Stimulated activated naive CD8-positive, alpha-beta T cell treated with anti-CD3 and anti-CD28 coated beads, Interleukin-15, amount 100 ng/mL, for 72 hours (primary cell): ENCODE data around the gene DYNC1LI1.
"Not testable (repeated sequence)": the region's sequence is repeated elsewhere in the genome, so short reads cannot be mapped to it uniquely, and the experiment has no call there.

Source experiments
- ATAC-seq: fragments of 150-1000 bp; cut with Tn5 transposase; 2 replicates; pipeline ENCODE4 v1.10.0; 2021; ENCODE audit warnings: mild to moderate bottlenecking, moderate library complexity
- DNase-seq, 2 donors: peaks; one replicate each; pipeline ENCODE4 v3.0.0; 2021 to 2022
- H3K27ac Mint-ChIP-seq, 2 donors: one replicate each; pipeline ENCODE4 v1.8.0; 2022; ENCODE audit warnings: mild to moderate bottlenecking in 2 of 2, mixed read lengths in 2 of 2, moderate library complexity in 2 of 2
- H3K27me3 Mint-ChIP-seq: one replicate; pipeline ENCODE4 v1.8.0; 2022; ENCODE audit warnings: mixed read lengths
- H3K4me1 Mint-ChIP-seq: one replicate; pipeline ENCODE4 v1.8.0; 2022; ENCODE audit warnings: mild to moderate bottlenecking, mixed read lengths
- H3K4me3 Mint-ChIP-seq, 2 donors: one replicate each; pipeline ENCODE4 v1.8.0; 2022; ENCODE audit warnings: mild to moderate bottlenecking in 2 of 2, mixed read lengths in 2 of 2, moderate library complexity in 1 of 2
- H3K9me3 Mint-ChIP-seq, 2 donors: one replicate each; pipeline ENCODE4 v1.8.0; 2022; ENCODE audit warnings: mixed read lengths in 2 of 2

Gene DYNC1LI1

GRCh38 chr3:32593903-32594525, 23.4 kb upstream of the DYNC1LI1 start:
- Mint-ChIP-seq H3K4me3 (no peak overlapping the region), H3K27me3 (peaks cover 9% of the 10 kb centered on the region), H3K4me1 (no peaks in the 10 kb centered on the region), H3K27ac (no peak overlapping the region), H3K9me3 (no peaks in the 10 kb centered on the region)
- DNase-seq = no peak
- ATAC-seq = no peak

GRCh38 chr3:32592696-32593353, 22.2 kb upstream of the DYNC1LI1 start:
- H3K27me3 Mint-ChIP-seq = peaks cover 4% of the 10 kb centered on the region
- ATAC-seq (no peak), DNase-seq (no peak)
- H3K4me3 Mint-ChIP-seq = no peak overlapping the region
- H3K27ac Mint-ChIP-seq = no peak overlapping the region
- no peaks in the 10 kb centered on the region for H3K4me1 Mint-ChIP-seq
- H3K9me3 Mint-ChIP-seq = no peaks in the 10 kb centered on the region

- Mint-ChIP-seq H3K4me1 (no peaks in the 10 kb centered on the region), H3K27ac (no peak overlapping the region), H3K27me3 (no peaks in the 10 kb centered on the region), H3K9me3 (no peaks in the 10 kb centered on the region), H3K4me3 (no peak overlapping the region)
- no peak for ATAC-seq
- no peak for DNase-seq
Measured at GRCh38 chr3:32592011-32592410, 21.4 kb upstream of the DYNC1LI1 start.

GRCh38 chr3:32591186-32591585, 20.5 kb upstream of the DYNC1LI1 start:
- Mint-ChIP-seq H3K4me3 (no peak overlapping the region), H3K27ac (no peak overlapping the region), H3K27me3 (no peaks in the 10 kb centered on the region), H3K4me1 (no peaks in the 10 kb centered on the region), H3K9me3 (no peaks in the 10 kb centered on the region)
- DNase-seq = no peak
- no peak for ATAC-seq

GRCh38 chr3:32586356-32586755, 15.7 kb upstream of the DYNC1LI1 start:
- H3K27me3 Mint-ChIP-seq = no peaks in the 10 kb centered on the region
- no peaks in the 10 kb centered on the region for H3K4me1 Mint-ChIP-seq
- no peak overlapping the region for H3K4me3 Mint-ChIP-seq
- ATAC-seq (no peak), DNase-seq (no peak)
- H3K27ac Mint-ChIP-seq = no peak overlapping the region
- no peaks in the 10 kb centered on the region for H3K9me3 Mint-ChIP-seq

GRCh38 chr3:32584660-32585059, 14.0 kb upstream of the DYNC1LI1 start:
- no peaks in the 10 kb centered on the region for H3K4me1 Mint-ChIP-seq
- DNase-seq = no peak
- ATAC-seq = no peak
- no peak overlapping the region for H3K4me3 Mint-ChIP-seq
- no peaks in the 10 kb centered on the region for H3K9me3 Mint-ChIP-seq
- H3K27ac Mint-ChIP-seq = no peak overlapping the region
- H3K27me3 Mint-ChIP-seq = no peaks in the 10 kb centered on the region

GRCh38 chr3:32583708-32584107, 13.1 kb upstream of the DYNC1LI1 start:
- no peak overlapping the region for H3K27ac Mint-ChIP-seq
- ATAC-seq = no peak
- no peak for DNase-seq
- H3K4me1 Mint-ChIP-seq = no peaks in the 10 kb centered on the region
- no peaks in the 10 kb centered on the region for H3K27me3 Mint-ChIP-seq
- no peak overlapping the region for H3K4me3 Mint-ChIP-seq
- H3K9me3 Mint-ChIP-seq = no peaks in the 10 kb centered on the region

- peak overlapping the region in 1 of 2 donors; percentile 70 for H3K4me3 Mint-ChIP-seq
- not testable (repeated sequence) for H3K9me3 Mint-ChIP-seq, ATAC-seq, DNase-seq, H3K27me3 Mint-ChIP-seq, H3K27ac Mint-ChIP-seq
- H3K4me1 Mint-ChIP-seq = peaks cover 13% of the 10 kb centered on the region
Measured at GRCh38 chr3:32578669-32579068, 8.0 kb upstream of the DYNC1LI1 start.

GRCh38 chr3:32577581-32578556, 7.2 kb upstream of the DYNC1LI1 start:
- Mint-ChIP-seq H3K4me3 (peak overlapping the region; percentile 60 to 70), H3K27me3 (no peaks in the 10 kb centered on the region), H3K4me1 (peaks cover 13% of the 10 kb centered on the region), H3K27ac (peak overlapping the region; percentile 9 to 75), H3K9me3 (no peaks in the 10 kb centered on the region)
- DNase-seq (peak; percentile 12 to 24), ATAC-seq (peak; percentile 87)

- Mint-ChIP-seq H3K4me1 (peaks cover 13% of the 10 kb centered on the region), H3K4me3 (no peak overlapping the region), H3K27me3 (no peaks in the 10 kb centered on the region), H3K9me3 (no peaks in the 10 kb centered on the region), H3K27ac (peak overlapping the region in 1 of 2 donors; percentile 75)
- DNase-seq (no peak), ATAC-seq (no peak)
Measured at GRCh38 chr3:32577174-32577573, 6.5 kb upstream of the DYNC1LI1 start.

GRCh38 chr3:32575451-32576113, 4.9 kb upstream of the DYNC1LI1 start:
- no peak for DNase-seq
- ATAC-seq = no peak
- Mint-ChIP-seq H3K27ac (no peak overlapping the region), H3K27me3 (no peaks in the 10 kb centered on the region), H3K4me1 (peaks cover 13% of the 10 kb centered on the region), H3K4me3 (no peak overlapping the region), H3K9me3 (no peaks in the 10 kb centered on the region)

- no peak for DNase-seq
- peak; percentile 47 for ATAC-seq
- no peaks in the 10 kb centered on the region for H3K27me3 Mint-ChIP-seq
- H3K9me3 Mint-ChIP-seq = no peaks in the 10 kb centered on the region
- H3K27ac Mint-ChIP-seq = peak overlapping the region; percentile 85 to 93
- H3K4me3 Mint-ChIP-seq = peak overlapping the region; percentile 87 to 92
- peaks cover 8% of the 10 kb centered on the region for H3K4me1 Mint-ChIP-seq
Measured at GRCh38 chr3:32571192-32571485, 481 bp upstream of the DYNC1LI1 start.

- DNase-seq (peak in 1 of 2 donors; percentile 5), ATAC-seq (peak; percentile 57)
- Mint-ChIP-seq H3K4me1 (peaks cover 10% of the 10 kb centered on the region), H3K9me3 (no peaks in the 10 kb centered on the region), H3K4me3 (peak overlapping the region; percentile 87 to 92), H3K27ac (peak overlapping the region; percentile 42 to 73), H3K27me3 (no peaks in the 10 kb centered on the region)
Measured at GRCh38 chr3:32569540-32570420, 878 bp downstream of the DYNC1LI1 start.

- no peak for ATAC-seq
Measured at GRCh38 chr3:32568953-32569352, 1.7 kb downstream of the DYNC1LI1 start.

GRCh38 chr3:32564195-32564594, 6.5 kb downstream of the DYNC1LI1 start:
- no peak for ATAC-seq
- peaks cover 22% of the 10 kb centered on the region for H3K4me1 Mint-ChIP-seq
- H3K4me3 Mint-ChIP-seq = no peak overlapping the region
- no peak for DNase-seq
- no peaks in the 10 kb centered on the region for H3K27me3 Mint-ChIP-seq
- no peaks in the 10 kb centered on the region for H3K9me3 Mint-ChIP-seq
- H3K27ac Mint-ChIP-seq = no peak overlapping the region

More at GRCh38 chr3:32568953-32569352, 1.7 kb downstream of the DYNC1LI1 start:
- Mint-ChIP-seq H3K27me3 (no peaks in the 10 kb centered on the region), H3K4me1 (peaks cover 13% of the 10 kb centered on the region), H3K9me3 (no peaks in the 10 kb centered on the region), H3K27ac (peak overlapping the region in 1 of 2 donors; percentile 19), H3K4me3 (peak overlapping the region; percentile 87 to 92)
- no peak for DNase-seq
